Mesodermal cell (in vitro differentiated cells): Measurements from ENCODE around the gene WWTR1.
A peak's percentile ranks its signal among the peaks of the same experiment; 100 is the strongest.

Experiments
- H3K27ac ChIP-seq: 2 replicates; pipeline ENCODE4 v1.7.0; 2013; ENCODE audit warnings: mild to moderate bottlenecking, low read depth, low read length, moderate library complexity; ENCODE audit not compliant: severe bottlenecking
- H3K36me3 ChIP-seq: 2 replicates; pipeline ENCODE4 v1.7.1; 2013; ENCODE audit warnings: mild to moderate bottlenecking, low read length, moderate library complexity; ENCODE audit not compliant: control insufficient read depth, insufficient read depth
- H3K4me1 ChIP-seq: one replicate; pipeline ENCODE4 v1.7.1; 2013; ENCODE audit warnings: mild to moderate bottlenecking, low read length; ENCODE audit not compliant: insufficient read depth, control insufficient read depth, poor library complexity, severe bottlenecking
- H3K4me3 ChIP-seq: 2 replicates; pipeline ENCODE4 v1.7.0; 2013; ENCODE audit warnings: low read length, control low read depth, mild to moderate bottlenecking; ENCODE audit not compliant: insufficient read depth, poor library complexity, severe bottlenecking; ENCODE audit errors: extremely low read depth
- H3K9me3 ChIP-seq: 2 replicates; pipeline ENCODE4 v1.7.1; 2013; ENCODE audit warnings: mild to moderate bottlenecking, low read length, moderate library complexity; ENCODE audit not compliant: control insufficient read depth
- WGBS, 2 experiments: methylation state at CpG; one replicate each; pipeline ENCODE4 v1.1.5; 2013; ENCODE audit warnings: missing lambda C conversion rate in 2 of 2; ENCODE audit not compliant: insufficient coverage in 2 of 2; 5-methylcytosine and 5-hydroxymethylcytosine counted together

WWTR1 gene

GRCh38 chr3:149621218-149622005 is 36.4 kb downstream of the WWTR1 start:
- WGBS, 2 experiments, result 93% methylated on average over 4 to 5 of the region's 5 CpGs
- peaks cover 44% of the 10 kb centered on the region for H3K4me1 ChIP-seq
- peaks cover 23% of the 10 kb centered on the region for H3K36me3 ChIP-seq
- H3K4me3 ChIP-seq, result no peak overlapping the region
- H3K27ac ChIP-seq, result peak overlapping the region; percentile 66
- H3K9me3 ChIP-seq, result no peaks in the 10 kb centered on the region

DNA sequence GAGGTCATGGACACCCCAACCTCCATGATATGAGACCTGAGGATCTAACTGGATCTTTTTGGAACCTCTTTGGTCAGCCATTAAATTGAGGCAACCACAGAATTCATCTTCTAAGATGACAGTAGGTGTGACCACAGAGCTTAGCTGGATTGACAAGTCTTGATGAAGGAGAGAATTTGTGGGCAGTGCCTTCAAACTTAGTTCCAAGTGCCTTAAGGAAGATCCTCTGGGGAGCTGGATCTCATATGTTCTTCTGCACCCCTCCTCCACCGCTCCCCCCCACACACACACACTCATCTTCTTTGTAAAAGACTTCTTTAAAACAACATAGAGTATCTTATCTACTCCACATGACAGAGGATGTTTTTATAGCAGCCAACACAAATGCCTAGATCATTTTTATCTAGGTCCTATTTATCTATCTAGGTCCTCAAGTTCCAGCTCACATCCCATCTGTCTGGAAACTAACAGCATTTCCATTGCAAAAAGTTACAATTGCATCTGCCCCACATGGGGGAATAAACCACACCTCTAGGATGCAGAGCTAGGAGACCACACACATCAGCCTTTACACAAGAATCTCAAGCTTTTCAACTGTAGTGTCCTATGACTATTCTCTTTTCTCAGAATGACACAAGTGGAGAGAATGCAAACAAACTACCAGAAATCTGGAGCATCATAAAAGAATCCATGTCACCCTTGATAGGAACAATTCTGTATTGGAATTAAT is 37.4 kb downstream of the WWTR1 start:
- no peaks in the 10 kb centered on the region for H3K9me3 ChIP-seq
- peaks cover 52% of the 10 kb centered on the region for H3K4me1 ChIP-seq
- WGBS, 2 experiments, result 89 to 100% methylated on average over 1 of the region's 1 CpG
- peak overlapping the region; percentile 66 for H3K27ac ChIP-seq
- no peak overlapping the region for H3K4me3 ChIP-seq
- peaks cover 15% of the 10 kb centered on the region for H3K36me3 ChIP-seq

DNA sequence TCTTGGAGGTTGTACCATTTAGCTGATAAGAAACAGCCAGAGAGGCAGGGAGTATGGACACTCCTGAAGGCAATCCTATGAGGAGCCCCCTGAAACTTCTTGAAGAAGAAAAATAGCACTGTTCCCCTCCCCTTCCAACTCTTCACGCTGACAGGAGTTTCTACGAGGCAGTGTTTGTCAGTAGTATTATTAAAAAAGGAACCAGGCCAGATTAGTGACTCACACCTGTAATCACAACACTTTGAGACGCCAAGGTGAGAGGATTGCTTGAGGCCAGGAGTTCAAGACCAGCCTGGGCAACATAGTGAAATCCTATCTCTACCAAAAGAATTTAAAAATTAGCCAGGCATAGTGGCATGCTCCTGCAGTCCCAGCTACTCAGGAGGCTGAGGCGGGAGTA is 38.7 kb downstream of the WWTR1 start:
- no peaks in the 10 kb centered on the region for H3K9me3 ChIP-seq
- 81 to 100% methylated on average over 1 to 2 of the region's 4 CpGs for WGBS, 2 experiments
- no peak overlapping the region for H3K4me3 ChIP-seq
- H3K27ac ChIP-seq, result no peak overlapping the region
- H3K4me1 ChIP-seq, result peaks cover 52% of the 10 kb centered on the region
- H3K36me3 ChIP-seq, result peaks cover 8% of the 10 kb centered on the region

DNA sequence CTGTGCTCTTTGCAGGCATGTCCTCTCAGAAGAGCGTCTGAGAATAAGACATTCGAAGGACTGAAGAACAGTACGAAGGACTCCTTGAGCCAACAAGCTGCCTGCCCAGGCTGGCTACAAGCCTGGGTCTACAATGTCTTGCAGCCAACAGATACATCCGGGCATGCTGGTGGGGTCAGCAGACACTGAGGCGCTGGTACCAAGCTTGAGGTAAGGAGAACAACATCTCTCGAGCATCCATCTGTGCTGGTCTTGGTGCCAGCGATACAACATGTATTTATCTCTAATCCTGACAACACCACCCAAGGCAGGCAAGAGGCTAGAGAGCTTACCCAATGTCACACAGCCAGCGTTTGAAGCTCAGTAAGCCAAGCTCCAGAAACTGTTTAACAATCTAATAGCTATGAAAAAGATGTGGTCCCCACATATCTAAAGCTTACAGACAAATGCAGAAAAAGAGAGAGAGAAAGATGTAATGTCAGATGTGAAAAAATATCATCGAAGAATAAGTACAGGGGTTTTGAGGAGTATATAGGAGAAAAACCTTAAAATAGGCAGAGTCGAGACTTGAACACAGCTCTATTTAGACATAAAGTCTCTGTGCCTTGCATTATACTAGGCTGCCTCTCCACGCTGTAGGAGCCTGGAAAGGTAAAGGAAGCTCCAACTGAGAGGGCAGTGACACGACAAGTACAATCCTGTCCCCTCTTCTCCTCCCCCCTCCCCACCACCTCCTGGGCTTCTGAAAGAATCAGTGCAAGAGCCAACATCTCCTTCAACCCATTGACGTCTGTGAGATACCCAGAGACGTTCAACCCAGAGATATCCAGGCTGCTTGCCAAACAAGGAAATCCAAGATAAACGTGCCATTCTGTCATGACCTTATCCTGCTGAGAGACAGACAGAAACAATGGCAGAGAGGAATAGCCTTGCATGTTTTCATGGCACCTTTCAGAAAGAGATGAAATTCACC is 39.4 kb downstream of the WWTR1 start:
- peaks cover 52% of the 10 kb centered on the region for H3K4me1 ChIP-seq
- no peak overlapping the region for H3K27ac ChIP-seq
- WGBS, 2 experiments, result 77 to 85% methylated on average over 10 to 11 of the region's 15 CpGs
- H3K36me3 ChIP-seq, result peaks cover 3% of the 10 kb centered on the region
- H3K4me3 ChIP-seq, result no peak overlapping the region
- H3K9me3 ChIP-seq, result no peaks in the 10 kb centered on the region

DNA sequence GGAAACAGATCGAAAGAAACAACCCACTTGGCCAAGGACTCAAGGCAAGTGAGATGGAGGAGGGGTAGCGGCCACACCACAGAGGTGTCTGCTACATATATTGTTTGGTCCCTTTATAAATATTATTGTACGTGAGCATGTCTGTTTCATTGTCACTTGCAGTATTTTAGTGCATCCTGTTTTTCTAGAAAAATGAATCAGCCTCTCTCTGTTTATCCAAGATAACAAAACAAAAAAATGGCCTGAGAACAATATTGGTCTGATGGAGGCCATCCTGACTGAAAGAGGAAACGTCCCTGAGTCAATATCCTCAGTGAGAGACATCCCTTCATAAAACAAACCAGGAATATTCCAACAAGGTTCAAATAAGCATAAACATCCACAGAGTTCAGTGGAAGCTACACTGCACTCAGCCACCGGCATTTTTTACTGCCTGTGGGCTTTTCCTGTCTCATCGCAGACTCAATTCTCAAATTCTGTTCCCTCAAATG is 42.0 kb downstream of the WWTR1 start:
- no peak overlapping the region for H3K4me3 ChIP-seq
- peaks cover 39% of the 10 kb centered on the region for H3K4me1 ChIP-seq
- peaks cover 5% of the 10 kb centered on the region for H3K36me3 ChIP-seq
- 88 to 91% methylated on average over 3 to 5 of the region's 6 CpGs for WGBS, 2 experiments
- H3K9me3 ChIP-seq, result no peaks in the 10 kb centered on the region
- peak overlapping the region; percentile 82 for H3K27ac ChIP-seq

- Histone ChIP-seq H3K9me3 (no peaks in the 10 kb centered on the region), H3K36me3 (peaks cover 5% of the 10 kb centered on the region), H3K4me1 (peaks cover 29% of the 10 kb centered on the region), H3K4me3 (no peak overlapping the region), H3K27ac (no peak overlapping the region)
- 82% methylated on average over 2 of the region's 2 CpGs; no CpG with 5 or more reads in 1 of the 2 experiments for WGBS, 2 experiments
Measured at GRCh38 chr3:149613988-149614387, 43.8 kb downstream of the WWTR1 start.

DNA sequence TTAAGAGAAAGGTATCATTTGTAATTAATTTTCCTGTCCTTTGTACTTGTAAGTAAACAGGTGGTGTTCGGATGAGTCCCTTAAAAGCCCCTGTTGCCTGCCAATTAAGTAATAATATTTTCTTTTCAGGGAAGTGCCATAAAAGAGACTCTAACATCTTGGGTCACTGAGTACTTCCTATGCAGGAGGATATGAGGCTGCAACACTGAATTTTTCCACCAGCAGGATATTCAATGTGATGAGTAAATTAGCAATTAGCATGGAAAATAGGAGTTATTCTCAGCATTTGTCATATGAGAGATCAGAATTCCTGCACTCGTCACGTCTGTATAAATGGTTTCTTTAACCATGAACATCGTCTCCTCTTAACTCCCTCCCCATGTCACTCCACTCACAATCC is 45.4 kb downstream of the WWTR1 start:
- Histone ChIP-seq H3K36me3 (peaks cover 7% of the 10 kb centered on the region), H3K27ac (no peak overlapping the region), H3K9me3 (no peaks in the 10 kb centered on the region), H3K4me3 (no peak overlapping the region), H3K4me1 (peaks cover 21% of the 10 kb centered on the region)
- WGBS, 2 experiments, result 92 to 100% methylated on average over 3 of the region's 4 CpGs

DNA sequence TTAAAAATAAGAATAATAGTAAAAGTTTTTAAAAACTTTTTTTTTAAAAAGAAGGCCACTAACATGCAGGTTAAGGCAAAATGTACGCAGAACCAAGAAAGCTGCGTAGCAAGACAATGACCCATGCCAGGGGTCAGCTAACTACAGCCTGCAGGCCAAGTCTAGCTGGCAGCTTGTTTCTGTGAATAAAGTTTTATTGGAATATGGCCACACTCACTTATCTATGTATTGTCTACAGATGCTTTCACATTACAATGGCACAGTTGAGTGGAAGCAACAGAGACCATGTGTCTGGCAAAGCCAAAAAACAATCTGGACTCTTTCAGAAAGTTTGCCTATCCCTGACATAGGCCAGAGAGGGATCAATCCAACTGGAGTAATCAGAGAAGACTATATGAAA is 46.7 kb downstream of the WWTR1 start:
- Histone ChIP-seq H3K27ac (no peak overlapping the region), H3K36me3 (peaks cover 7% of the 10 kb centered on the region), H3K4me1 (peaks cover 21% of the 10 kb centered on the region), H3K4me3 (no peak overlapping the region), H3K9me3 (no peaks in the 10 kb centered on the region)
- WGBS, 2 experiments, result 95% methylated on average over 2 of the region's 2 CpGs; no CpG with 5 or more reads in 1 of the 2 experiments

GRCh38 chr3:149610351-149611105 is 47.3 kb downstream of the WWTR1 start:
- H3K9me3 ChIP-seq, result no peaks in the 10 kb centered on the region
- H3K4me3 ChIP-seq, result no peak overlapping the region
- peaks cover 23% of the 10 kb centered on the region for H3K4me1 ChIP-seq
- peaks cover 7% of the 10 kb centered on the region for H3K36me3 ChIP-seq
- peak overlapping the region; percentile 75 for H3K27ac ChIP-seq
- 89 to 92% methylated on average over 2 of the region's 6 CpGs for WGBS, 2 experiments
